NCI-H146 (cell line): ENCODE results near the gene P2RX6.

Experiments
- DNase-seq: peaks from one replicate; lab custom pipeline; 2025; lab: John Stamatoyannopoulos, UW

Gene P2RX6

GRCh38 chr22:21075516-21076138, 60.7 kb downstream of the P2RX6 start:
- DNase-seq, result no peak

DNA sequence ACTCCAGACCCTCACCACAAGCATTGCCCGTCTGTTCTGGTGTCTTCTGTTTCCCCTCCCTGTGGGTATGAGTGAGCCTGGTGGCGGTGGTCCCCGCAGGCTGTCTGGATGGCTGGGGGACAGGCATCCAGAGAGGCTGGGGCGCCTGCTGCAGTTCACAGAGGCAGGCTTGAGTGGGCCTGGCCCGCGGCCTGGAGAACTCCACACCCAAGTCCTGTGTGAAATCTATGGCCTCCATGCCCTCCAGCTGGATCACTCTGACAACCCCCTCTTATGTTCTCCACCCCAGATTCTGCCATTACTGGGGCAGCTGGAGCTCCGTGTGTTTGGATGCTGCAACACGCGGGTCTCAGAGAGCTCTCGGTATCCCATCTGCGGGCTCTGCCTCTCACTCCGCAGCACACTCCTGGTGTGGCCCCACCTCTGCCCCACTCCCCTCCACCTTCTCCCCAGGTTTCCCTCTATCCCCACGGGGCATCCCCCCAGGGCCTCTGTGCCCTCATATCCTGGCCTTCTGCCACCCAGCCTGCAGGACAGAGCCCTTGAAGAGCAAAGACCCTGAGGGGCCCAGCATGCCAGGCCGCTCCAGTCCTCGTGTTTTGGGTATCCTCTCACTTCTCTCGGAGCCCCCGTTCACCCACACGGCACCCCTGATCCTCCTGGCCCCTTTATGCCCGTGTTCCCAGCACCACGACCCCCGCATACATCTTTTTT, 62.1 kb downstream of the P2RX6 start:
- no peak for DNase-seq
